LNCAP (cell line): Measurements from ENCODE around the gene EXOC3L4.

Experiments used
- TF ChIP-seq, protein P1 (sequence below): fragments of 450-650 bp; IDR thresholded peaks from 2 replicates; pipeline ENCODE4 v1.5.1; 2017; ENCODE audit warnings: mild to moderate bottlenecking

The EXOC3L4 gene

DNA sequence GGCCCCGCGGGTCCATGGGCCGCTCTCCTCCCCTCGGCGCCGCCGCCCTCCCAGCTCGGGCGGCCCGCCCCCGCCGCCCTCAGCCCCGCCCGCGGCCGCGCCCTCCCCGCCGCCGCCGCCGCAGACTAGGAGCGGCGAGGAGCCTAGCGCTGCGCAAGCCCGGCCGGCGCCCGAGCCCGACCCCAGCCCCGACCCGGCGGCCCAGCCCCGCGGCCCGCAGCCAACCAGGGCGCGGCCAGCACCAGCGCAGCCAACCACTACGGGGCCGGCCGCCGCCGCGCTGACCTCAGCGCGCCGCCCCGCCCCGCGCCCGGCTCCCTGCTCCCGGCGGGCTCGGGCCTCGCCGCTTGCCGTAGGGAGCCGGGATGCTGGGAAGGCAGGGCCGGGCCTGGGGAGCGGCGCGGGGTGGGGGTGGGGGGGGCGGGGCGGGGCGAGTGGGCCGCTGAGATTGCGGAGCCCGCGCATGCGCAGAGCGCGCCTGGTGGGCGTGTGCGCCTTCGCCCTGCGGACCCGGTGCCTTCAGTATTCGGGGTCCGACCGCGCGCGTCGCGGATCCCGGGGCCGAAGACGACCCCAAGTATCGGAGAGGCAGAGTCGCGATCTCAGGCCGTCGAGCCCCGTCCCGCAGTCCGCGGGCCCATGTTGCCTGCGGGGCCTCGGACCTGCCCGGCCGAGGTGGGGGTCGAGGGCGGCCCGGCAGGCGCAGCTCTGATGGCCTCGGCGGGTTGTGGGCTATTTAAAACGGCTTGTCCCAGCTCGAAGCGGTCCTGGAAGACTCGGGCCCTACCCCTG is 37.0 kb upstream of the EXOC3L4 start, which contains the start of gene CDC42BPB:
Gene CDC42BPB (minus strand): TSS at position 178 of the 792 bp plus-strand sequence. CDS start 376 bp downstream, outside the sequence.
- TF ChIP-seq, protein P1, sequence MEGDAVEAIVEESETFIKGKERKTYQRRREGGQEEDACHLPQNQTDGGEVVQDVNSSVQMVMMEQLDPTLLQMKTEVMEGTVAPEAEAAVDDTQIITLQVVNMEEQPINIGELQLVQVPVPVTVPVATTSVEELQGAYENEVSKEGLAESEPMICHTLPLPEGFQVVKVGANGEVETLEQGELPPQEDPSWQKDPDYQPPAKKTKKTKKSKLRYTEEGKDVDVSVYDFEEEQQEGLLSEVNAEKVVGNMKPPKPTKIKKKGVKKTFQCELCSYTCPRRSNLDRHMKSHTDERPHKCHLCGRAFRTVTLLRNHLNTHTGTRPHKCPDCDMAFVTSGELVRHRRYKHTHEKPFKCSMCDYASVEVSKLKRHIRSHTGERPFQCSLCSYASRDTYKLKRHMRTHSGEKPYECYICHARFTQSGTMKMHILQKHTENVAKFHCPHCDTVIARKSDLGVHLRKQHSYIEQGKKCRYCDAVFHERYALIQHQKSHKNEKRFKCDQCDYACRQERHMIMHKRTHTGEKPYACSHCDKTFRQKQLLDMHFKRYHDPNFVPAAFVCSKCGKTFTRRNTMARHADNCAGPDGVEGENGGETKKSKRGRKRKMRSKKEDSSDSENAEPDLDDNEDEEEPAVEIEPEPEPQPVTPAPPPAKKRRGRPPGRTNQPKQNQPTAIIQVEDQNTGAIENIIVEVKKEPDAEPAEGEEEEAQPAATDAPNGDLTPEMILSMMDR: no peak

DNA sequence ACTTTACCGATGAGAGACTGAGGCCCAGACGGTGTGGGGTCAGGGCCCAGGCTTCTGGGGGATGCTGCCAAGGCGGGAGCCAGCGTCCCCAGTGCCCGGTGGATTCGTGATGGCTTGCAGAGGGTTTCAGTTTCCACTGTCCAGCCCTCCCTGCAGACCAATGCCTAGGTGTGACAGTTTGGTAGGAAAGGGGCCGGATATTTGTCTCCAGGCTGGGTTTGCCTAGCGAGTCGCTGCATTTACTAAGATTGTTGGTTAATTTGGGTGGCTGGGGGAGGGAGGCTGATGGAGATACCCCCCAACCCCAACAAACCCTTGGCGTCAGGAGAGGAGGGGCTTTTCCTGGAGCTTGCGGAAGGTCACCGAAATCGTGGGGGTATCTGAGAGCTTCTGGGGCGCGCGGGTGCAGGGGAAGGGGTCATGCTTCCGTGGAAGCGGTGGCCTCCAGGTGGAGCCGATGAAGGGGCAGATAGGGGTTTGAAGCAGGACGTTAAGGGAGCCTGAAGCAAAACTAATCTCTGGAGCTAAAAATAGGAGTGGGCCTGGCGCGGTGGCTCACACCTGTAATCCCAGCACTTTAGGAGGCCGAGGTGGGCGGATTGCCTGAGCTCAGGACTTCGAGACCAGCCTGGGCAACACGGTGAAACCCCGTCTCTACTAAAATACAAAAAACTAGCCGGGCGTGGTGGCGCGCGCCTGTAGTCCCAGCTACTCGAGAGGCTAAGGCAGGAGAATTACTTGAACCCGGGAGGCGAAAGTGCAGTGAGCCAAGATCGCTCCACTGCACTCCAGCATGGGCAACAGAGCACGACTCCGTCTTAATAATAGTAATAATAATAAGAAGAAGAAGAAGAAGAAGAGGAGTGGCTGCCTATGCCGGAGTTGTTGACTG is 36.1 kb upstream of the EXOC3L4 start:
- TF ChIP-seq, protein P1: no peak

DNA sequence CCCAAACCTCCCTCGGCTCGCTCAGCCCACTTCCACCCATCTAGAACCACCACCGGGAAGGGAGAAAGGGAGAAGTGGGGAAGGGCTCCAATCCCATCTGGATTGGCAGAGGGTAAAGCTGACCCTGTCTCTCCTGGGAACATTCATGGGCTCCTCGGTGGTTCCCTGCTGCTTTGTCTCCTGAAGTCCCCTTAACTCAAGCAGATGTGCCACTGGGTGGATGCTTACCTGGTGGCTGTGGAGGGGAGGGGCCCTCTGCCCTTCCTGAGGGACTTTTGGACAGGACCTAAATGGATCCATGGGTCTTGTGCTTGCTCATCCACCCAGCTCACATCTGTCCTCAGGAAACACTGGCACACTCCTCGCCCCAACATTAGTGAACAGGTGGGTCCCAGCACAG is 35.0 kb upstream of the EXOC3L4 start:
- TF ChIP-seq, protein P1: no peak

DNA sequence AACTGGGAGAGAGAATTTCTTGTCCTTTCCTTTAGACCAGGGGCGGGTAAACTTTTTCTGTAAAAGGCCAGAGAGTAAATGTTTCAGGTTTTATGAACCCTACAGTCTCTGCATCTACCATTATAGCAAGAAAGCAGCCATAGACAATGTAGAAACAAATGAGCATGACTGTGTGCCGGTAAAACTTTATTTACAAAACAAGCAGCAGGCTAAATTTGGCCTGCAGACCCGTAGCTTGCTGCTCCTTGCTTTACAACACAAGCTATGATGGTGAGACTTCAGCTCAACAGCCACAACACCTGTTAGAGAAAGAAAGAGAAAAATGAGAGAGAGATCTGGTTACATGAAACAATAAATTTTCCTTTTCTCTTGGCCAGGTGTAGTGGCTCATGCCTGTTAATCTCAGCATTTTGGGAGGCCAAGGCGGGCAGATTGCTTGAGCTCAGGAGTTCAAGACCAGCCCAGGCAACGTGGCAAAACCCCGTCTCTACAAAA is 33.0 kb upstream of the EXOC3L4 start:
- TF ChIP-seq, protein P1: no peak

DNA sequence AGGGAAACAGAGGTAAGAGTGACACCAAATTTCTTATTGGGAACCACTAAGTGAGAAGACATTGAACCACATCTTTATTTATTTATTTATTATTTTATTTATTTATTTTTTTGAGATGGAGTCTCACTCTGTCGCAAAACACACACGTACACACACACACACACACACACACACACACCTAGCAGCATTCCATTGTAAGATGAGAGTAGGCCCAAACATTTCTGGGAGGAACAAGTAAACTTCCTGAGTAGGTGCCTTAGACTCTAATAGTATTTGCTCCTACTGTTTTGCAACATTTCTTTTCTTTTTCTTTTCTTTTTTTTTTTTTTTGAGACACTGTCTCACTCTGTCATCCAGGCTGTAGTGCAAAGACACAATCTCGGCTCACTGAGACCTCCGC is 30.1 kb upstream of the EXOC3L4 start:
- TF ChIP-seq, protein P1: no peak

DNA sequence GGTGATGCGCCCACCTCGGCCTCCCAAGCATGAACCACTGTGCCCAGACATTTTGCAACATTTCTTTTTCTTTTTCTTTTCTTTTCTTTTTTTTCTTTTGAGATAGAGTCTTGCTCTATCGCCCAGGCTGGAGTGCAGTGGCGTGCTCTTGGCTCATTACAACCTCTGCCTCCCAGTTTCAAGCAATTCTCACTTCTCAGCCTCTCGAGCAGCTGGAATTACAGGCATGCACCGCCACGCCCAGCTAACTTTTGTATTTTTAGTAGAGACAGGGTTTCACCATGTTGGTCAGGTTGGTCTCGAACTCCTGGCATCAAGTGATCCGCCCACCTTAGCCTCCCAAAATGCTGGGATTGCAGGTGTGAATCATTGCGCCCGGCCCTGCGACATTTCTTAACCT is 29.5 kb upstream of the EXOC3L4 start:
- TF ChIP-seq, protein P1: no peak

DNA sequence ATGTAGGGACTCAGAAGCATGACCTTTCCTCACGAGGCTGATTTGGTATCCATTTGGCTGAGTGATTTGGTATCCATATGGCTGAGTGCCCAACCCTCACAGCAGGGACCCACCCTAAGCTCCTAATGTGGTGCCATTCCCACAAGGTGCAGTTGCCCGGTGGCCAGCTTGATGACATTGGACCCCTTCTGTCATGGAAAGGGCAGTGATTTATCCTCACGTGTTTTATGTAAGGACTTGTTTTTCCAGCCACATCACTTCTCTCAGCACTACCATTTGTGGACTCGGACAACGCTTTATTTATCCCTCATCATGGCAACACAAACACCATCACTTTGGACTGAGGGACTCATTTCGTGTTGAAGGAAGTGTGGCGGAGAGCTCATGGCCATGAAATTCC is 28.7 kb upstream of the EXOC3L4 start:
- TF ChIP-seq, protein P1: no peak
